Subcutaneous adipose tissue (tissue), 4 donors: ENCODE results near the gene DOCK2. TPM values are rescaled to one million over a fixed set of nuclear protein-coding genes. Genes with fewer than 3 reads are reported as not detected.

Experiments used
- total RNA-seq, 4 donors: library from RNA; depleted of rRNA; stranded (reverse); fragments of >200 nt; gene quantifications; one replicate each; pipeline ENCODE4 v1.1.0, GENCODE V29; 2016
- TF ChIP-seq, protein P1 (sequence below): fragments of 450-650 bp; IDR thresholded peaks from one replicate; pipeline ENCODE4 v1.5.1; 2016; ENCODE audit warnings: low read depth, mild to moderate bottlenecking, control low read depth, antibody characterized with exemption, moderate library complexity

Gene DOCK2
- total RNA-seq, 4 donors from 2014 or later, result 23.9 to 101 (median 51.1) TPM

- TF ChIP-seq, protein P1, sequence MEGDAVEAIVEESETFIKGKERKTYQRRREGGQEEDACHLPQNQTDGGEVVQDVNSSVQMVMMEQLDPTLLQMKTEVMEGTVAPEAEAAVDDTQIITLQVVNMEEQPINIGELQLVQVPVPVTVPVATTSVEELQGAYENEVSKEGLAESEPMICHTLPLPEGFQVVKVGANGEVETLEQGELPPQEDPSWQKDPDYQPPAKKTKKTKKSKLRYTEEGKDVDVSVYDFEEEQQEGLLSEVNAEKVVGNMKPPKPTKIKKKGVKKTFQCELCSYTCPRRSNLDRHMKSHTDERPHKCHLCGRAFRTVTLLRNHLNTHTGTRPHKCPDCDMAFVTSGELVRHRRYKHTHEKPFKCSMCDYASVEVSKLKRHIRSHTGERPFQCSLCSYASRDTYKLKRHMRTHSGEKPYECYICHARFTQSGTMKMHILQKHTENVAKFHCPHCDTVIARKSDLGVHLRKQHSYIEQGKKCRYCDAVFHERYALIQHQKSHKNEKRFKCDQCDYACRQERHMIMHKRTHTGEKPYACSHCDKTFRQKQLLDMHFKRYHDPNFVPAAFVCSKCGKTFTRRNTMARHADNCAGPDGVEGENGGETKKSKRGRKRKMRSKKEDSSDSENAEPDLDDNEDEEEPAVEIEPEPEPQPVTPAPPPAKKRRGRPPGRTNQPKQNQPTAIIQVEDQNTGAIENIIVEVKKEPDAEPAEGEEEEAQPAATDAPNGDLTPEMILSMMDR, result no peak
These were observed 283.4 kb downstream of the DOCK2 start for GRCh38 chr5:169920474-169920873.

DNA sequence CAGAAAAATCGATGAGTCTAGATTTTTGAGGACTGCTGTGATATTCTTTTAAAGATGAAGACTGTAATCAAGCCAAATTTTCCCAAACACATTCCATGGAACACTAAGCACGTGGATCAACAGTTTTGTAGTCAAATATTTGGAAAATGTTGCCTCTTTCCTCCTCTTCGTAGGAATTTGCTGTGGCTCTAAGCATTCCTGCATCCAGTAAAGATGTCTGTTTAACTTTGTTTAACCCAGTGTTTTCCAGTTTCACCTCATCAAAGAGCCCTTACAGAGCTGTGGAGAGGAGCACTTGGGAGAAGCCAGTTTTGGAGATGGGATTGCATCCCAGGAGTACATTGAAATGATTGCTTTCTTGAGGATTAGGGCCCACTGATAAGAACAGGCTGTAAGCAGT, 284.3 kb downstream of the DOCK2 start:
- TF ChIP-seq, protein P1, result no peak

- TF ChIP-seq, protein P1, result no peak
These were observed 284.9 kb downstream of the DOCK2 start for GRCh38 chr5:169921949-169922348.

DNA sequence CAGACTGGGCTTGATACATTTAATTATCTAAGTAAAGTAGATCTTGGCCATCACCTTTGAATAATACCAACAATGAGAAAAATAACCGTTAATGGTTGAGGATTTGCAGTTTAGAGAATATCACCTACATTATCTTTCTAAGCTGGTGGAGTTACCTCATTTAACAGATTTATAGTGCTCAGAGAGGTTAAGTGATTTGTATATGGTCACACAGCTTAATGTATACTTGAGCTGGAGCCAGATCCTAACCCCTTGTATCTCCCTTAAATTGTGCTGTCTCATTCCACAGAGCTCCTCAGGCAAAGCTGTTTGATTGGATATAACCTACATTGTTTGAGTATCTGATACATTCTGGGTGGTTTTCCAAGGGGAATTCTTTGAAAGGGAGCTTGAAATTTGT, 285.4 kb downstream of the DOCK2 start:
- TF ChIP-seq, protein P1, result no peak

DNA sequence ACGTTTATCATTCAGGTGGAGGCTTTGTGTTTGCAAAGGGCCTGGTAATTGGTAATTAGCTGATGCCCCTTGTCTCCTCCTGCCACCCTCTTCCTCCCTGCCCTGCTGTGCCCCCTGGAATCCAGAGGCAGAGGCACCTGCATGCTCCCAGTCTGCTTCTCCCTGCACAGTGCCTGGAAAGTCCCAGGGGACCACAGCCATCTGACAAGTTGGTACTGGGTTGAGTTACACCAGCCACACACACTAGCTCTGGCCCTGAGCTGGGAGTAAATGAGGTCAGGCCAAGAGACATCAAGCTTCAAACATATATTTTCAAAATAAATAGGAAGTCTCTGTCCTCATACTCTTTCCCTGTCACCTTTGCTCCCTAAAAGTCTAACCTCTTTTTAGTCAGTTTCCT, 286.9 kb downstream of the DOCK2 start:
- TF ChIP-seq, protein P1, result no peak

GRCh38 chr5:169933127-169933526, 296.1 kb downstream of the DOCK2 start:
- TF ChIP-seq, protein P1, result no peak

DNA sequence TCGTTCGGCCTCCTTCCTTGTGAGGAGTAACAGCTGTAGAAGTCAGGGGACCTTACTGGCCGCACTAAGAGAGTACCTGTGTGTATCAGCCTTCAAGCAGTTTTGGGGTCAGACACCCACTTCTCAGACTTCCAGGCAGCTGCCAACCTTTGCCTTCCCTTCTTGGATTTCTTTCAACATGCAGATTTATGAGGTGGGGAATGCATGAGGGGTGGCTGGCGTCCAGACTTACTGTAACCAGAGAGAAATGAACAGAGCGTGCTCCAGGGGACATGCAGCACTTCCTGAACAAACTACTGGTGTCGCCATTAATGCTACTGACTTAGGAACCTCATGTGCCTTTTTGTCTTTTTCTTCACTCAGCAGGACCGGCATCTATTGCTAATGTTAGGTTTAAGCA, 296.5 kb downstream of the DOCK2 start:
- TF ChIP-seq, protein P1, result no peak
